ENCODE measurements around the gene CR1L. TPM values are rescaled to one million over a fixed set of nuclear protein-coding genes. Genes with fewer than 3 reads are reported as not detected.

Gene CR1L
- total and polyA plus RNA-seq, 9 of the 15 experiments (the other 6 are each of a cell fraction or from before 2014, with no cell fraction given), result 10.1 to 74.8 (median 34.3) TPM

DNA sequence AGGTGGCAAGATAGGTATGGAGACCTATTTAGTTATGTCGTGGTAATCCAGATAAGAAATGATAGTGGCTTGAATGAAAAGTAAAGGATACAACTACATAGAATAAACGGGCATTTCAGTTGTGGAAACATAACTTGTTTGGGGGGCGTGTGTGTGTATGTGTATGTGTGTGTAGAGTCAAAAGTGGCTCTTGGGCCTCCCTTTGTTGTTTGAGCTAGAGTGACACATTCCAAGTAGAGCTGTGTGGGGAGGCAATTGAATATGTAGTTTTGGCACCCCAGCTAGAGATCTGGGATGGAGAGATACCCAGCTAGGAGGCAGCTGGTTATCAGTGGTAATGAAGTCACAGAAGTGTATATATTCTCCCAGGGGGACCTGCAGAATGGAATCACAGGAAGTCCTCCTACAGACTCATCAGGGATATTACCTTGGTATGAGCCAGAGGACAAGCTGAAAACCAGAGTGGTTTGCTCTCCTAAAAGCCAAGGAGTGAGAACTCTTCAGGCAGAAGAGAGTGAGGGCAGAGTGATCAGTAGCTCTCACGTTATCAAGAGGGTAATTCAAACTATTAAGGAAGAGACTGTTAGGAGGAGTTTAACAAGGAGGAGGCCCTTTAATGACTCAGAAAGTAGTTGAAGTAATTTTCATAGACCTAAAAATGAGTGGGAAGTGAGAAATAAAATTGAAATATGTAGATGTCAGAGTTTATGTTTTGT lies 5.1 kb downstream of the CR1L start (continued):
- TF ChIP-seq KLF16 (IDR thresholded peaks at IDR 0.05), result peak; percentile 93
- TF ChIP-seq MIER1 (IDR thresholded peaks at IDR 0.05; ENCODE audit: low read depth), result no peak
- no peak for TF ChIP-seq FOXJ3 (CRISPR knock-in tag; IDR thresholded peaks at IDR 0.05)
- TF ChIP-seq KAT8 (IDR thresholded peaks at IDR 0.05; ENCODE audit: low read depth), result no peak
- no peak for TF ChIP-seq THRB (CRISPR knock-in tag; conservative IDR thresholded peaks at IDR 0.05)
- TF ChIP-seq, protein P1, sequence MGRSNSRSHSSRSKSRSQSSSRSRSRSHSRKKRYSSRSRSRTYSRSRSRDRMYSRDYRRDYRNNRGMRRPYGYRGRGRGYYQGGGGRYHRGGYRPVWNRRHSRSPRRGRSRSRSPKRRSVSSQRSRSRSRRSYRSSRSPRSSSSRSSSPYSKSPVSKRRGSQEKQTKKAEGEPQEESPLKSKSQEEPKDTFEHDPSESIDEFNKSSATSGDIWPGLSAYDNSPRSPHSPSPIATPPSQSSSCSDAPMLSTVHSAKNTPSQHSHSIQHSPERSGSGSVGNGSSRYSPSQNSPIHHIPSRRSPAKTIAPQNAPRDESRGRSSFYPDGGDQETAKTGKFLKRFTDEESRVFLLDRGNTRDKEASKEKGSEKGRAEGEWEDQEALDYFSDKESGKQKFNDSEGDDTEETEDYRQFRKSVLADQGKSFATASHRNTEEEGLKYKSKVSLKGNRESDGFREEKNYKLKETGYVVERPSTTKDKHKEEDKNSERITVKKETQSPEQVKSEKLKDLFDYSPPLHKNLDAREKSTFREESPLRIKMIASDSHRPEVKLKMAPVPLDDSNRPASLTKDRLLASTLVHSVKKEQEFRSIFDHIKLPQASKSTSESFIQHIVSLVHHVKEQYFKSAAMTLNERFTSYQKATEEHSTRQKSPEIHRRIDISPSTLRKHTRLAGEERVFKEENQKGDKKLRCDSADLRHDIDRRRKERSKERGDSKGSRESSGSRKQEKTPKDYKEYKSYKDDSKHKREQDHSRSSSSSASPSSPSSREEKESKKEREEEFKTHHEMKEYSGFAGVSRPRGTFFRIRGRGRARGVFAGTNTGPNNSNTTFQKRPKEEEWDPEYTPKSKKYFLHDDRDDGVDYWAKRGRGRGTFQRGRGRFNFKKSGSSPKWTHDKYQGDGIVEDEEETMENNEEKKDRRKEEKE (IDR thresholded peaks at IDR 0.05; ENCODE audit: borderline replicate concordance in 1 of 2, control insufficient read depth in 1 of 2, low read depth in 2 of 2, low read length in 1 of 2), result peak in 1 of 2 experiments; percentile 87; a peak in 1 of 4 replicates
- TF ChIP-seq EP300 (IDR thresholded peaks at IDR 0.05; ENCODE audit: low read length), result peak; percentile 96
- TF ChIP-seq SOX6 (IDR thresholded peaks at IDR 0.05), result peak; percentile 94
- TF ChIP-seq TCF15 (CRISPR knock-in tag; IDR thresholded peaks at IDR 0.05), result no peak
- TF ChIP-seq TBP (optimal IDR thresholded peaks at IDR 0.05; ENCODE audit: low read depth, low read length), result peak; percentile 67
- TF ChIP-seq C11orf30 (IDR thresholded peaks at IDR 0.05; ENCODE audit: low read depth), result no peak
- no peak for TF ChIP-seq ZNF586 (CRISPR knock-in tag; conservative IDR thresholded peaks at IDR 0.05)
- peak; percentile 79 for TF ChIP-seq GABPB1 (CRISPR knock-in tag; IDR thresholded peaks at IDR 0.05)
- TF ChIP-seq ID3 (CRISPR knock-in tag; IDR thresholded peaks at IDR 0.05), result no peak
- TF ChIP-seq ID3 (tag; IDR thresholded peaks at IDR 0.05), result peak; percentile 52; the same call in 1 of the 2 replicates
- peak; percentile 99 for TF ChIP-seq POLR2AphosphoS5 (IDR thresholded peaks at IDR 0.05; ENCODE audit: control insufficient read depth, insufficient read depth, low read depth, low read length)
- TF ChIP-seq NCOA4 (IDR thresholded peaks at IDR 0.05; ENCODE audit: partially characterized antibody), result peak; percentile 43
- peak; percentile 83 for TF ChIP-seq CREM (IDR thresholded peaks at IDR 0.05; ENCODE audit: low read depth)
- 0 out of 2 replicates have a peak, but pooled peaks have one; percentile 5 for TF ChIP-seq BCOR (IDR thresholded peaks at IDR 0.05)
- TF ChIP-seq NRF1 (conservative IDR thresholded peaks at IDR 0.05 in 1 of 2, IDR thresholded peaks at IDR 0.05 in 1 of 2), result no peak
- no peak for TF ChIP-seq EWSR1 (IDR thresholded peaks at IDR 0.05; ENCODE audit: borderline replicate concordance, low read depth, partially characterized antibody)
- TF ChIP-seq ZFP1 (CRISPR knock-in tag; IDR thresholded peaks at IDR 0.05), result no peak
- TF ChIP-seq TCF7 (IDR thresholded peaks at IDR 0.05; ENCODE audit: borderline replicate concordance), result peak; percentile 78; the same call in 1 of the 2 replicates
- TF ChIP-seq HNRNPUL1 (IDR thresholded peaks at IDR 0.05; ENCODE audit: low read length), result no peak
- TF ChIP-seq HOXB6 (CRISPR knock-in tag; IDR thresholded peaks at IDR 0.05; ENCODE audit: borderline replicate concordance), result no peak
- no peak for TF ChIP-seq MCM2 (IDR thresholded peaks at IDR 0.05; ENCODE audit: low read depth)

Measured in K562 (cell line).